Fibroblast of lung (primary cell): ENCODE results near the gene SEMA5A. TPM values are rescaled to one million over a fixed set of nuclear protein-coding genes. Genes with fewer than 3 reads are reported as not detected.

Experiments
- DNase-seq, 2 donors: peaks; one replicate each; pipeline versions ENCODE4 v3.0.0 to v3.0.0-alpha.2; 2010; ENCODE audit warnings: low read depth in 2 of 2
- H2AFZ ChIP-seq: 2 replicates; pipeline ENCODE4 v1.5.1; 2012; ENCODE audit warnings: low read length, control low read depth, inconsistent platforms
- H3K27ac ChIP-seq: 2 replicates; pipeline ENCODE4 v1.5.1; 2011; ENCODE audit warnings: low read length, control low read depth; ENCODE audit not compliant: insufficient read depth
- H3K27me3 ChIP-seq: 2 replicates; pipeline ENCODE4 v1.5.1; 2011; ENCODE audit warnings: mild to moderate bottlenecking, low read length; ENCODE audit not compliant: control insufficient read depth, insufficient read depth
- H3K36me3 ChIP-seq: 2 replicates; pipeline ENCODE4 v1.5.1; 2011; ENCODE audit warnings: low read length; ENCODE audit not compliant: control insufficient read depth, insufficient read depth
- H3K4me1 ChIP-seq: 2 replicates; pipeline ENCODE4 v1.5.1; 2011; ENCODE audit warnings: low read length; ENCODE audit not compliant: control insufficient read depth, insufficient read depth; ENCODE audit errors: extremely low read depth
- H3K4me2 ChIP-seq: 2 replicates; pipeline ENCODE4 v1.5.1; 2011; ENCODE audit warnings: low read length, control low read depth; ENCODE audit not compliant: insufficient read depth; ENCODE audit errors: extremely low read depth
- H3K4me3 ChIP-seq, 4 experiments: fragments of 200-600 bp in 1 of 4; sonication (generic) in 1 of 4; replicated peaks in 1 of 4; 2 replicates each; pipeline ENCODE4 v1.5.1; 2011 to 2016; ENCODE audit warnings: low read length in 4 of 4, low read depth in 3 of 4, mild to moderate bottlenecking in 3 of 4, control low read depth in 2 of 4, inconsistent platforms in 1 of 4, mixed read lengths in 1 of 4; ENCODE audit not compliant: insufficient read depth in 1 of 4; ENCODE audit errors: control extremely low read depth in 1 of 4
- H3K79me2 ChIP-seq: 2 replicates; pipeline ENCODE4 v1.5.1; 2012; ENCODE audit warnings: mild to moderate bottlenecking, low read length, inconsistent platforms; ENCODE audit not compliant: control insufficient read depth, insufficient read depth
- H3K9ac ChIP-seq: 2 replicates; pipeline ENCODE4 v1.5.1; 2011; ENCODE audit warnings: mild to moderate bottlenecking, low read length, control low read depth; ENCODE audit not compliant: insufficient read depth
- H3K9me3 ChIP-seq: 2 replicates; pipeline ENCODE4 v1.5.1; 2012; ENCODE audit warnings: low read depth, low read length; ENCODE audit not compliant: control insufficient read depth, insufficient read depth
- H4K20me1 ChIP-seq: 2 replicates; pipeline ENCODE4 v1.5.1; 2011; ENCODE audit warnings: low read length; ENCODE audit not compliant: control insufficient read depth, insufficient read depth; ENCODE audit errors: extremely low read depth
- CTCF ChIP-seq, 2 donors: IDR thresholded peaks in 1 of 2; conservative IDR thresholded peaks in 1 of 2; 1 replicate in 1 of 2; 2 replicates in 1 of 2; pipeline ENCODE4 v1.5.1; 2011 to 2012; ENCODE audit warnings: low read length in 2 of 2, control low read depth in 1 of 2, inconsistent platforms in 1 of 2, low read depth in 1 of 2, mild to moderate bottlenecking in 1 of 2
- EZH2 ChIP-seq: IDR thresholded peaks from 2 replicates; pipeline ENCODE4 v1.5.1; 2012; ENCODE audit warnings: low read length, control low read depth, mild to moderate bottlenecking; ENCODE audit errors: missing control alignments
- polyA plus RNA-seq, 2 donors: library from polyadenylated mRNA; depleted of rRNA in 1 of 2; stranded (reverse) in 1 of 2; unstranded in 1 of 2; fragments of >200 nt; gene quantifications; 2 replicates each; pipeline ENCODE4 v1.2.1, GENCODE V29; 2011 to 2012; ENCODE audit warnings: missing spikeins in 1 of 2
- total RNA-seq: library from RNA; depleted of rRNA; stranded (reverse); fragments of >200 nt; gene quantifications from 2 replicates; pipeline ENCODE4 v1.2.1, GENCODE V29; 2014

Gene SEMA5A
- total and polyA plus RNA-seq, 2 donors (not counting 1 experiment from before 2014, with no cell fraction given): 30.6 to 49.0 TPM

- TF ChIP-seq EZH2 (no peak), CTCF (conservative IDR thresholded peaks at IDR 0.05 in 1 of 2, IDR thresholded peaks at IDR 0.05 in 1 of 2; ENCODE audit: low read depth in 1 of 2, low read length in 2 of 2) (no peak)
- Histone ChIP-seq H3K27me3 (no peaks in the 10 kb centered on the region), H3K36me3 (no peaks in the 10 kb centered on the region), H3K9me3 (no peaks in the 10 kb centered on the region), H4K20me1 (no peaks in the 10 kb centered on the region), H3K4me1 (peaks cover 2% of the 10 kb centered on the region), H3K79me2 (no peaks in the 10 kb centered on the region), H3K4me2 (no peak overlapping the region), H3K9ac (no peak overlapping the region), H3K27ac (no peak overlapping the region), H2AFZ (no peak overlapping the region), H3K4me3 (no peak overlapping the region)
- DNase-seq: no peak
Measured at GRCh38 chr5:9241479-9242305, 304.2 kb downstream of the SEMA5A start.

GRCh38 chr5:9240431-9240830, 305.4 kb downstream of the SEMA5A start:
- Histone ChIP-seq H3K9me3 (no peaks in the 10 kb centered on the region), H3K79me2 (no peaks in the 10 kb centered on the region), H3K4me1 (peaks cover 2% of the 10 kb centered on the region), H3K4me3 (no peak overlapping the region), H3K4me2 (no peak overlapping the region), H2AFZ (no peak overlapping the region), H3K36me3 (no peaks in the 10 kb centered on the region), H4K20me1 (no peaks in the 10 kb centered on the region), H3K9ac (no peak overlapping the region), H3K27me3 (no peaks in the 10 kb centered on the region), H3K27ac (no peak overlapping the region)
- DNase-seq: no peak
- no peak for TF ChIP-seq CTCF (conservative IDR thresholded peaks at IDR 0.05 in 1 of 2, IDR thresholded peaks at IDR 0.05 in 1 of 2; ENCODE audit: low read depth in 1 of 2, low read length in 2 of 2)
- TF ChIP-seq EZH2: no peak

GRCh38 chr5:9239626-9240025, 306.2 kb downstream of the SEMA5A start:
- Histone ChIP-seq H3K4me3 (no peak overlapping the region), H3K27ac (no peak overlapping the region), H3K9me3 (no peaks in the 10 kb centered on the region), H3K79me2 (no peaks in the 10 kb centered on the region), H3K9ac (no peak overlapping the region), H2AFZ (no peak overlapping the region), H4K20me1 (no peaks in the 10 kb centered on the region), H3K4me1 (peaks cover 2% of the 10 kb centered on the region), H3K4me2 (no peak overlapping the region), H3K36me3 (no peaks in the 10 kb centered on the region), H3K27me3 (no peaks in the 10 kb centered on the region)
- DNase-seq: peak in 1 of 2 donors; percentile 59
- TF ChIP-seq CTCF (conservative IDR thresholded peaks at IDR 0.05 in 1 of 2, IDR thresholded peaks at IDR 0.05 in 1 of 2; ENCODE audit: low read depth in 1 of 2, low read length in 2 of 2) (no peak), EZH2 (no peak)
